MCF 10A (cell line): ENCODE results near the gene MED1. TPM values are rescaled to one million over a fixed set of nuclear protein-coding genes. Genes with fewer than 3 reads are reported as not detected.
"Not testable (repeated sequence)": the region's sequence is repeated elsewhere in the genome, so short reads cannot be mapped to it uniquely, and the experiment has no call there.

ENCODE experiments used
- BruUV-seq: library from RNA; stranded (reverse); fragments of 400-500 nt; replicated peaks from 2 replicates; lab custom pipeline; 2021; lab: Mats Ljungman, UMichigan
- CTCF ChIA-PET: fragments of 300-600 bp; sonication (Branson Sonifier 250); formaldehyde crosslinking; extraction: SDS; loops from one replicate; lab custom pipeline; 2021; ENCODE audit warnings: antibody characterized with exemption, inconsistent platforms; lab: Yijun Ruan, JAX
- POLR2A ChIA-PET: fragments of 300-600, 350-650 bp; sonication (Branson Sonifier 250); formaldehyde crosslinking; extraction: SDS; loops from one replicate; lab custom pipeline; 2020; ENCODE audit warnings: antibody characterized with exemption, inconsistent platforms; lab: Yijun Ruan, JAX
- DNase-seq: peaks from one replicate; pipeline ENCODE4 v3.0.0-alpha.2; 2018; ENCODE audit not compliant: unreplicated experiment
- H3K27ac Mint-ChIP-seq: one replicate; pipeline ENCODE4 v1.8.0; 2022; ENCODE audit warnings: mild to moderate bottlenecking, low read depth, mixed read lengths; ENCODE audit not compliant: unreplicated experiment
- H3K27me3 Mint-ChIP-seq: one replicate; pipeline ENCODE4 v1.8.0; 2022; ENCODE audit warnings: mixed read lengths; ENCODE audit not compliant: insufficient read depth, unreplicated experiment
- H3K36me3 Mint-ChIP-seq: one replicate; pipeline ENCODE4 v1.8.0; 2022; ENCODE audit warnings: mild to moderate bottlenecking, moderate library complexity, mixed read lengths; ENCODE audit not compliant: insufficient read depth, unreplicated experiment
- H3K4me1 Mint-ChIP-seq: one replicate; pipeline ENCODE4 v1.8.0; 2022; ENCODE audit warnings: mixed read lengths; ENCODE audit not compliant: insufficient read depth, unreplicated experiment
- H3K4me3 Mint-ChIP-seq: one replicate; pipeline ENCODE4 v1.8.0; 2022; ENCODE audit warnings: mild to moderate bottlenecking, moderate library complexity, mixed read lengths; ENCODE audit not compliant: unreplicated experiment
- H3K9me3 Mint-ChIP-seq: one replicate; pipeline ENCODE4 v1.8.0; 2022; ENCODE audit warnings: mixed read lengths; ENCODE audit not compliant: unreplicated experiment
- intact Hi-C: fragments of 100-400 bp; cut with micrococcal nuclease; formaldehyde crosslinking; loops from 2 replicates; pipeline ENCODE4 v1.14.1; 2022
- total RNA-seq: library from RNA; stranded (reverse); gene quantifications from 2 replicates; pipeline ENCODE4 v1.2.3, GENCODE V29; 2022
- TF ChIP-seq, protein P1 (sequence below): fragments of 200-600 bp; IDR thresholded peaks from one replicate; pipeline ENCODE4 v1.8.0; 2022; ENCODE audit warnings: antibody characterized with exemption, mild to moderate bottlenecking; ENCODE audit not compliant: unreplicated experiment

Gene MED1
- total RNA-seq, 1 experiment from 2014 or later = 59.0 TPM

DNA sequence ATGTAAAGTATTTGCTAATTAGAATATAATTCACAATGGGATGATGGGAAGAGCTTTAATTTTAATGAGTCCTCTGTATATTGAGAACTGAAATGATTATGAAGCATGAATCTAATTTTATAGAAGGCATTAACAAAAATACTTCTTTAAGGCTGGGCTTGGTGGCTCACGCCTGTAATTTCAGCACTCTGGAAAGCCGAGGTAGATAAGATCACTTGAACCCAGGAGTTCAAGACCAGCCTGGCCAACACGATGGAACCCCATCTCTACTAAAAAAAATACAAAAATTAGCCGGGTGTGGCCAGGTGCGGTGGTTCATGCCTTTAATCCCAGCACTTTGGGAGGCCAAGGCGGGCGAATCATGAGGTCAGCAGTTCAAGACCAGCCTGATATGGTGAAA is 22.2 kb upstream of the MED1 start:
- H3K4me1 Mint-ChIP-seq = no peaks in the 10 kb centered on the region
- TF ChIP-seq, protein P1, sequence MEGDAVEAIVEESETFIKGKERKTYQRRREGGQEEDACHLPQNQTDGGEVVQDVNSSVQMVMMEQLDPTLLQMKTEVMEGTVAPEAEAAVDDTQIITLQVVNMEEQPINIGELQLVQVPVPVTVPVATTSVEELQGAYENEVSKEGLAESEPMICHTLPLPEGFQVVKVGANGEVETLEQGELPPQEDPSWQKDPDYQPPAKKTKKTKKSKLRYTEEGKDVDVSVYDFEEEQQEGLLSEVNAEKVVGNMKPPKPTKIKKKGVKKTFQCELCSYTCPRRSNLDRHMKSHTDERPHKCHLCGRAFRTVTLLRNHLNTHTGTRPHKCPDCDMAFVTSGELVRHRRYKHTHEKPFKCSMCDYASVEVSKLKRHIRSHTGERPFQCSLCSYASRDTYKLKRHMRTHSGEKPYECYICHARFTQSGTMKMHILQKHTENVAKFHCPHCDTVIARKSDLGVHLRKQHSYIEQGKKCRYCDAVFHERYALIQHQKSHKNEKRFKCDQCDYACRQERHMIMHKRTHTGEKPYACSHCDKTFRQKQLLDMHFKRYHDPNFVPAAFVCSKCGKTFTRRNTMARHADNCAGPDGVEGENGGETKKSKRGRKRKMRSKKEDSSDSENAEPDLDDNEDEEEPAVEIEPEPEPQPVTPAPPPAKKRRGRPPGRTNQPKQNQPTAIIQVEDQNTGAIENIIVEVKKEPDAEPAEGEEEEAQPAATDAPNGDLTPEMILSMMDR = no peak
- BruUV-seq = no TSS peak
- H3K9me3 Mint-ChIP-seq = no peaks in the 10 kb centered on the region
- DNase-seq = no peak
- peaks cover 76% of the 10 kb centered on the region for H3K36me3 Mint-ChIP-seq
- H3K27ac Mint-ChIP-seq = no peak overlapping the region
- POLR2A ChIA-PET = interaction anchor here (0.6 to 1.8 kb wide), 3 partner anchors 11 to 22 kb away, joined by 3 to 14 read pairs (median 6); partner anchors contain the start of genes CDK12 and MED1
- H3K4me3 Mint-ChIP-seq = no peak overlapping the region
- CTCF ChIA-PET = no interaction called here
- intact Hi-C loops = no loop called here
- no peaks in the 10 kb centered on the region for H3K27me3 Mint-ChIP-seq

DNA sequence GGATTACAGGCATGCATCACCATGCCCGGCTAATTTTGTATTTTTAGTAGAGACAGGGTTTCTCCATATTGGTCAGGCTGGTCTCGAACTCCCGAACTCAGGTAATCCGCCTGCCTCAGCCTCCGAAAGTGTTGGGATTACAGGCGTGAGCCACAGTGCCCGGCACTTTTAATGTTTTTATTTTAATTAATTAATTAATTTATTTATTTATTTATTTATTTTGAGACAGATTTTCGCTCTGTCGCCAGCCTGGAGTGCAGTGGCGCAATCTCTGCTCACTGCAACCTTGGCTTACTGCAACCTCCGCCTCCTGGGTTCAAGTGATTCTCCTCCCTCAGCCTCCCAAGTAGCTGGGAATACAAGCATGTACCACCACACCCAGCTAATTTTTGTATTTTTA is 17.5 kb upstream of the MED1 start:
- peaks cover 73% of the 10 kb centered on the region for H3K36me3 Mint-ChIP-seq
- H3K4me3 Mint-ChIP-seq, H3K27me3 Mint-ChIP-seq, CTCF ChIA-PET, H3K9me3 Mint-ChIP-seq, BruUV-seq, DNase-seq, intact Hi-C loops, H3K27ac Mint-ChIP-seq, H3K4me1 Mint-ChIP-seq: not testable (repeated sequence)
- POLR2A ChIA-PET = interaction anchor here (0.7 kb wide), 1 partner anchor 69 kb away, joined by 3 read pairs; no protein-coding TSS in a partner anchor

DNA sequence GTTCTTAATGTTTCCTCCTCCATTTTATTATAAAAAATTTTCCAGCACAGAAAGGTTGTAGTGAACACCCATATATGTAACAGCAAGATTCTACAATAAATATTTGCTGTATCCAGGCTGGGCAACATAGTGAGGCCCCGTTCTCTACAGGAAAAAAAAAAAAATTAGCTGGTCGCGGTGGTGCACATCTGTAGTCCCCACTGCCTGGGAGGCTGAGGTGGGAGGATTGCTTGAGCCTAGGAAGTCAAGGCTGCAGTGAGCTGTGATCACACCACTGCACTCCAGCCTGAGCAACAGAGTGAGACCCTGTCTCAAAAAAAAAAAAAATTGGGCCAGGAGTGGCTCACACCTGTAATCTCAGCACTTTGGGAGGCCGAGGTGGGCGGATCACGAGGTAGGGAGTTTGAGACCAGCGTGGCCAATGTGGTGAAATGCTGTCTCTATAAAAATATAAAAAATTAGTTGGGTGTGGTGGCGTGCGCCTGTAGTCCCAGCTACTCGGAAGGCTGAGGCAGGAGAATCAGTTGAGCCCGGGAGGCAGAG is 13.6 kb upstream of the MED1 start:
- H3K9me3 Mint-ChIP-seq, H3K27ac Mint-ChIP-seq, H3K4me1 Mint-ChIP-seq, H3K27me3 Mint-ChIP-seq, DNase-seq, BruUV-seq, intact Hi-C loops: not testable (repeated sequence)
- ChIA-PET CTCF (interaction anchor here (0.6 kb wide), 2 partner anchors 167 to 814 kb away, joined by 3 read pairs; no protein-coding TSS in a partner anchor), POLR2A (interaction anchor here (0.7 to 6.8 kb wide), 3 partner anchors 14 to 634 kb away, joined by 3 to 228 read pairs (median 66); partner anchors contain the start of genes FBXL20 and MED1)
- H3K4me3 Mint-ChIP-seq = peak overlapping the region; percentile 89
- peaks cover 51% of the 10 kb centered on the region for H3K36me3 Mint-ChIP-seq

DNA sequence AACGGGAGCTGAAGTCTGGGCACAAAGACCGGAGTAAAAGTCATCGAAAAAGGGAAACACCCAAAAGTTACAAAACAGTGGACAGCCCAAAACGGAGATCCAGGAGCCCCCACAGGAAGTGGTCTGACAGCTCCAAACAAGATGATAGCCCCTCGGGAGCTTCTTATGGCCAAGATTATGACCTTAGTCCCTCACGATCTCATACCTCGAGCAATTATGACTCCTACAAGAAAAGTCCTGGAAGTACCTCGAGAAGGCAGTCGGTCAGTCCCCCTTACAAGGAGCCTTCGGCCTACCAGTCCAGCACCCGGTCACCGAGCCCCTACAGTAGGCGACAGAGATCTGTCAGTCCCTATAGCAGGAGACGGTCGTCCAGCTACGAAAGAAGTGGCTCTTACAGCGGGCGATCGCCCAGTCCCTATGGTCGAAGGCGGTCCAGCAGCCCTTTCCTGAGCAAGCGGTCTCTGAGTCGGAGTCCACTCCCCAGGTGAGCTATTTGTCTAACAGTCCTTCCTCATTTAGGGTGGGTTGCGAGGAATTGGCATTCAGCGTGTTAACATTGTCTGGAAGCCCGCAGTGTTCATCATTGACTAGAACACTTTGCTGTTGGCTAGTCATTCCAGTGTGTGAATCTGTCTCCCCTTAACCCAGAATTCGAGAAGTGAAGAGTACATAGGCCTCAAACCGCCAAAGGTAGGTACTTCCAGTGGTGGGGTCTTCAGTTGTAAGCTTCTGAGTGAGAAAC is 11.7 kb upstream of the MED1 start:
- Mint-ChIP-seq H3K27me3 (no peaks in the 10 kb centered on the region), H3K9me3 (peaks cover 7% of the 10 kb centered on the region), H3K27ac (peak overlapping the region; percentile 98), H3K4me3 (peak overlapping the region; percentile 89), H3K4me1 (peaks cover 6% of the 10 kb centered on the region), H3K36me3 (peaks cover 46% of the 10 kb centered on the region)
- CTCF ChIA-PET = interaction anchor here (0.6 to 1.5 kb wide), 6 partner anchors 12 to 159 kb away, joined by 3 to 7 read pairs (median 3); partner anchors contain the start of gene MED1
- TF ChIP-seq, protein P1 = no peak
- intact Hi-C loops = no loop called here
- DNase-seq = peak; percentile 17
- POLR2A ChIA-PET = interaction anchor here (0.7 to 6.8 kb wide), 16 partner anchors 10 to 638 kb away, joined by 3 to 228 read pairs (median 6); partner anchors contain the start of genes FBXL20, MED1, NR1D1 and PGAP3
- BruUV-seq = no TSS peak
